ENCODE data around the gene FNTB. TPM values are rescaled to one million over a fixed set of nuclear protein-coding genes. Genes with fewer than 3 reads are reported as not detected.
A peak's percentile ranks its signal among the peaks of the same experiment; 100 is the strongest.

The FNTB gene
- total RNA-seq, 4 donors from 2014 or later: 34.0 to 48.6 (median 38.8) TPM

GRCh38 chr14:65069874-65070413 lies 83.2 kb downstream of the FNTB start:
- no peak overlapping the region for H3K4me3 ChIP-seq (ENCODE audit: low read depth, poor library complexity, severe bottlenecking)
- no peak for DNase-seq (ENCODE audit: low spot score in 2 of 2)
- whole genome bisulfite sequencing, 2 donors: 44 to 61% methylated on average over 5 of the region's 5 CpGs
- intact Hi-C loops (cut with DNase I; ENCODE audit: low total_unique reads): no loop called here
- no peak for TF ChIP-seq CTCF (IDR thresholded peaks at IDR 0.05)
- TF ChIP-seq POLR2A (IDR thresholded peaks at IDR 0.05): no peak

- peak in 1 of 2 donors; percentile 71 for DNase-seq (ENCODE audit: low spot score in 2 of 2)
- intact Hi-C loops (cut with DNase I; ENCODE audit: low total_unique reads): no loop called here
- no peak overlapping the region for H3K4me3 ChIP-seq (ENCODE audit: low read depth, poor library complexity, severe bottlenecking)
- no peak for TF ChIP-seq CTCF (IDR thresholded peaks at IDR 0.05)
- TF ChIP-seq POLR2A (IDR thresholded peaks at IDR 0.05): no peak
- WGBS, 2 donors: 18 to 24% methylated on average over 12 of the region's 12 CpGs
Observed at GRCh38 chr14:65070471-65070976, 83.8 kb downstream of the FNTB start.

GRCh38 chr14:65071544-65071943 lies 84.8 kb downstream of the FNTB start:
- DNase-seq (ENCODE audit: low spot score in 2 of 2): no peak
- 86 to 100% methylated on average over 2 to 3 of the region's 3 CpGs for WGBS, 2 donors
- intact Hi-C loops (cut with DNase I; ENCODE audit: low total_unique reads): no loop called here

GRCh38 chr14:65072256-65072655 lies 85.6 kb downstream of the FNTB start:
- no peak for DNase-seq (ENCODE audit: low spot score in 2 of 2)
- no peak overlapping the region for H3K4me3 ChIP-seq (ENCODE audit: low read depth, poor library complexity, severe bottlenecking)
- TF ChIP-seq CTCF (IDR thresholded peaks at IDR 0.05) (no peak), POLR2A (IDR thresholded peaks at IDR 0.05) (no peak)
- intact Hi-C loops (cut with DNase I; ENCODE audit: low total_unique reads): no loop called here
- WGBS, 2 donors: 71 to 72% methylated on average over 6 of the region's 6 CpGs

More at GRCh38 chr14:65071544-65071943, 84.8 kb downstream of the FNTB start:
- no peak overlapping the region for H3K4me3 ChIP-seq (ENCODE audit: low read depth, poor library complexity, severe bottlenecking)
- TF ChIP-seq POLR2A (IDR thresholded peaks at IDR 0.05): no peak
- TF ChIP-seq CTCF (IDR thresholded peaks at IDR 0.05): no peak

- no peak for TF ChIP-seq POLR2A (IDR thresholded peaks at IDR 0.05)
- TF ChIP-seq CTCF (IDR thresholded peaks at IDR 0.05): no peak
- no peak overlapping the region for H3K4me3 ChIP-seq (ENCODE audit: low read depth, poor library complexity, severe bottlenecking)
- DNase-seq (ENCODE audit: low spot score in 2 of 2): no peak
- intact Hi-C loops (cut with DNase I; ENCODE audit: low total_unique reads): no loop called here
- 62 to 79% methylated on average over 1 of the region's 1 CpG for WGBS, 2 donors
Observed at GRCh38 chr14:65072937-65073336, 86.2 kb downstream of the FNTB start.

Measured in lower leg skin (tissue), 4 donors.